GM21381 (cell line): ENCODE data around the gene AFAP1L1.

ENCODE experiments used
- ATAC-seq: cut with Tn5 transposase; IDR thresholded peaks from one replicate; pipeline ENCODE4 v1.9.1; 2021; ENCODE audit warnings: mild to moderate bottlenecking, moderate library complexity; ENCODE audit not compliant: unreplicated experiment

The AFAP1L1 gene

GRCh38 chr5:149283626-149284480 is 12.2 kb downstream of the AFAP1L1 start:
- ATAC-seq: no peak

GRCh38 chr5:149284501-149284900 is 12.8 kb downstream of the AFAP1L1 start:
- ATAC-seq: no peak

GRCh38 chr5:149285153-149285552 is 13.5 kb downstream of the AFAP1L1 start:
- ATAC-seq: no peak

- no peak for ATAC-seq
Measured at GRCh38 chr5:149288436-149288835, 16.8 kb downstream of the AFAP1L1 start.

GRCh38 chr5:149289301-149289700 is 17.6 kb downstream of the AFAP1L1 start:
- ATAC-seq: no peak

GRCh38 chr5:149294872-149295829 is 23.5 kb downstream of the AFAP1L1 start:
- ATAC-seq: no peak

- no peak for ATAC-seq
Measured at GRCh38 chr5:149297340-149298025, 25.8 kb downstream of the AFAP1L1 start.

- no peak for ATAC-seq
Measured at GRCh38 chr5:149298163-149298562, 26.5 kb downstream of the AFAP1L1 start.

GRCh38 chr5:149298842-149299404 is 27.3 kb downstream of the AFAP1L1 start:
- no peak for ATAC-seq

GRCh38 chr5:149299451-149300054 is 27.9 kb downstream of the AFAP1L1 start:
- no peak for ATAC-seq

- no peak for ATAC-seq
Measured at GRCh38 chr5:149300441-149300840, 28.8 kb downstream of the AFAP1L1 start.

- no peak for ATAC-seq
Measured at GRCh38 chr5:149301049-149301743, 29.5 kb downstream of the AFAP1L1 start.

- no peak for ATAC-seq
Measured at GRCh38 chr5:149301744-149302380, 30.2 kb downstream of the AFAP1L1 start.

- no peak for ATAC-seq
Measured at GRCh38 chr5:149302641-149303040, 31.0 kb downstream of the AFAP1L1 start.

GRCh38 chr5:149303210-149303609 is 31.6 kb downstream of the AFAP1L1 start:
- no peak for ATAC-seq

GRCh38 chr5:149304195-149305078 is 32.8 kb downstream of the AFAP1L1 start:
- no peak for ATAC-seq

- no peak for ATAC-seq
Measured at GRCh38 chr5:149309354-149309753, 37.7 kb downstream of the AFAP1L1 start.

GRCh38 chr5:149310488-149310887 is 38.8 kb downstream of the AFAP1L1 start:
- ATAC-seq: no peak
